NCI-H2196 (cell line): ENCODE measurements around the gene ANKRD55.
"Not testable (repeated sequence)": the region's sequence is repeated elsewhere in the genome, so short reads cannot be mapped to it uniquely, and the experiment has no call there.

Experiments used
- DNase-seq: peaks from one replicate; lab custom pipeline; 2025; ENCODE audit not compliant: unreplicated experiment; lab: John Stamatoyannopoulos, UW

ANKRD55 gene

GRCh38 chr5:56083286-56083854 is 149.8 kb downstream of the ANKRD55 start:
- no peak for DNase-seq

GRCh38 chr5:56081053-56081642 is 152.0 kb downstream of the ANKRD55 start:
- DNase-seq: not testable (repeated sequence)

GRCh38 chr5:56080375-56081052 is 152.6 kb downstream of the ANKRD55 start:
- no peak for DNase-seq

- DNase-seq: not testable (repeated sequence)
These were observed 154.0 kb downstream of the ANKRD55 start for GRCh38 chr5:56079157-56079500.

GRCh38 chr5:56078278-56079156 is 154.6 kb downstream of the ANKRD55 start:
- DNase-seq: no peak

- no peak for DNase-seq
These were observed 155.3 kb downstream of the ANKRD55 start for GRCh38 chr5:56077796-56078233.

GRCh38 chr5:56076486-56076885 is 156.6 kb downstream of the ANKRD55 start:
- no peak for DNase-seq

- no peak for DNase-seq
These were observed 157.8 kb downstream of the ANKRD55 start for GRCh38 chr5:56075361-56075760.

GRCh38 chr5:56072863-56073766 is 160.0 kb downstream of the ANKRD55 start:
- DNase-seq: no peak

GRCh38 chr5:56071470-56071869 is 161.7 kb downstream of the ANKRD55 start:
- no peak for DNase-seq

- DNase-seq: no peak
These were observed 162.2 kb downstream of the ANKRD55 start for GRCh38 chr5:56070851-56071465.

- no peak for DNase-seq
These were observed 163.4 kb downstream of the ANKRD55 start for GRCh38 chr5:56069652-56070226.

- no peak for DNase-seq
These were observed 166.1 kb downstream of the ANKRD55 start for GRCh38 chr5:56066931-56067450.

- no peak for DNase-seq
These were observed 168.1 kb downstream of the ANKRD55 start for GRCh38 chr5:56064984-56065383.

GRCh38 chr5:56060276-56061110 is 172.6 kb downstream of the ANKRD55 start:
- DNase-seq: no peak

GRCh38 chr5:56059854-56060253 is 173.3 kb downstream of the ANKRD55 start:
- DNase-seq: no peak

GRCh38 chr5:56056875-56057274 is 176.3 kb downstream of the ANKRD55 start:
- no peak for DNase-seq

- no peak for DNase-seq
These were observed 177.3 kb downstream of the ANKRD55 start for GRCh38 chr5:56055859-56056258.

- DNase-seq: no peak
These were observed 177.8 kb downstream of the ANKRD55 start for GRCh38 chr5:56055287-56055686.
